OCI-M2 (cell line): ENCODE measurements around the gene CDH1.

ENCODE experiments used
- DNase-seq: peaks from one replicate; lab custom pipeline; 2025; ENCODE audit not compliant: unreplicated experiment; lab: John Stamatoyannopoulos, UW

Gene CDH1

DNA sequence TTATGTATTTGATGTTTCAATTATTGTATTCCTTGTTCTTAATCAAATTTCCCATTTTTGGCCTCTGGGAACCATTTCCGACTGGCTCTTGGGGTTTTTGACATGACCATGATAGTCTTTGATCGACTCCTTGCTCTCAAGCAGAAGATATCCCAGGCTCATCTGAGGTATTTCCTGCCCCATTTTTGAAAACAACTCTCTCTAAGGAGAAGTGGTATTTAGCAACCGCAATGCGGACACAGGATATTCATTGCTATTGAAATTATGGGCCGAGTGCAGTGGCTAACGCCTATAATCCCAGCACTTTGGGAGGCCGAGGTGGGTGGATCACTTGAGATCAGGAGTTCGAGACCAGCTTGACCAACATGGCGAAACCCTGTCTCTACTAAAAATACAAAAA lies 111.7 kb downstream of the CDH1 start:
- DNase-seq: no peak

DNA sequence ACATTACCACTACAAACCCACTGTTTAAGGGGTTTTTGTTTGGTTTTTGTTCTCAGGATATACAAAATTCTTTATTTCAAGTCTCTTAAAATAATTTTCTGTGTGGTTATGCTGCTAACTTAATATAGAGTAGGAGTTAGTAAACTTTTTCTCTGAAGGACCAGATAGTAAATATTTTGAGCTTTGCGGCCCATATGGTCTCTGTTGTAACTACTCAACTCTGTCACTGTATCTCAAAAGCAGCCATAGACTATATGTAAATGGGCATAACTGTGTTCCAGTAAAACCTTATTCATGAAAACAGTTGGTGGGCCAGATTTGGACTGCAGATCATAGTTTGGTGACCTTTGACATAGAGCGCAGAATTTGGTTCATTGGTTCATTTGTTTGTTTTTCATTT lies 113.4 kb downstream of the CDH1 start:
- DNase-seq: no peak

DNA sequence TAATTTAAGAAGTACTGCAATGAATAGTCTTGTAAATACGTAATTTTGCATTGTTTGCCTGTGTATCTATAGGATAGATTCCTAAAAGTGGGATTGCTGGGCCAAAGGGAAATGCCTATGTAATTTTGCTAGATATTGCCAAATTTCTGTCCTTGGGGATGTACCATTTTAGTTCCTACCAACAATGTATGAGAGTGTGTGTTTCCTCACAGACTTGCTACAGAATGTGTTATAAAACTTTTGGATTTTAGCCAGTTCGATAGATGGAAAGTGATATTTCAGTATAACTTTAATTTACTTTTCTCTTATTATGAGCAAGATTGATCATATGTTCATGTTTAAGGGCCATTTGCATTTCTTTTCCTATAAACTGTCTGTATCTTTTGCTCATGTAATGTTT lies 114.5 kb downstream of the CDH1 start:
- DNase-seq: no peak

DNA sequence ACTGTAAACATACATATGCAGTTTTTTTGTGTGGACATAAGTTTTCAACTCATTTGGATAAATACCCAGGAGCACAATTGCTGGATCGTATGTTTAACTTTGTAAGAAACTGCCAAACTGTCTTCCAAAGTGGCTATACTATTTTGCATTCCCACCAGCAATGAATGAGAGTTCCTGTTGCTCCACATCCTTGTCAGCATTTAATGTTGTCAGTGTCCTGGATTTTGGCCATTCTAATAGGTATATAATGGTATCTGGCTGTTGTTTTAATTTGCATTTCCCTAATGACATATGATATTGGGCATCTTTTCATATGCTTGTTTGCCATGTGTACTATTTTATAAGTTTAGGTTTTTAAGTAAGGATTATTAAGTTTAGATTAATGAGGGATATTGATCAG lies 120.4 kb downstream of the CDH1 start:
- DNase-seq: no peak

DNA sequence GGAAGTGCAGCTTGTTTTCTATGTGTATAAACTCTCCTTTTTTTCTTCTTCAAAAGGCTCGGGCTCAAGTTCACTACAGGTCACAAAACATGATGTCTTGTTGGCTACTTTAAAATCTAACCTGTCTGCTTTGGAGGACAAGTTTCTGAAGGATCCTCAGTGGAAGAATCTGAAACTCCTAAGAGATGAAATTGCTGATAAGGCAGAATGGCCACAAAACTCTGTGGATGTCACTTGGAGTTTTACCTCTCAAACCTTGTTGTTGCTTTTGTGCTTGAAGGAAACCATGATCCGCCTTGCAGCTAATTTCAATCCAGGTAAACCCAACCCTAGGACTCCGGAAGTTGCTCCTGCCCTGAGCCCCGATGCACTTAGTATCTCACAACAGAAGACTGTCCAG lies 122.7 kb downstream of the CDH1 start:
- no peak for DNase-seq

DNA sequence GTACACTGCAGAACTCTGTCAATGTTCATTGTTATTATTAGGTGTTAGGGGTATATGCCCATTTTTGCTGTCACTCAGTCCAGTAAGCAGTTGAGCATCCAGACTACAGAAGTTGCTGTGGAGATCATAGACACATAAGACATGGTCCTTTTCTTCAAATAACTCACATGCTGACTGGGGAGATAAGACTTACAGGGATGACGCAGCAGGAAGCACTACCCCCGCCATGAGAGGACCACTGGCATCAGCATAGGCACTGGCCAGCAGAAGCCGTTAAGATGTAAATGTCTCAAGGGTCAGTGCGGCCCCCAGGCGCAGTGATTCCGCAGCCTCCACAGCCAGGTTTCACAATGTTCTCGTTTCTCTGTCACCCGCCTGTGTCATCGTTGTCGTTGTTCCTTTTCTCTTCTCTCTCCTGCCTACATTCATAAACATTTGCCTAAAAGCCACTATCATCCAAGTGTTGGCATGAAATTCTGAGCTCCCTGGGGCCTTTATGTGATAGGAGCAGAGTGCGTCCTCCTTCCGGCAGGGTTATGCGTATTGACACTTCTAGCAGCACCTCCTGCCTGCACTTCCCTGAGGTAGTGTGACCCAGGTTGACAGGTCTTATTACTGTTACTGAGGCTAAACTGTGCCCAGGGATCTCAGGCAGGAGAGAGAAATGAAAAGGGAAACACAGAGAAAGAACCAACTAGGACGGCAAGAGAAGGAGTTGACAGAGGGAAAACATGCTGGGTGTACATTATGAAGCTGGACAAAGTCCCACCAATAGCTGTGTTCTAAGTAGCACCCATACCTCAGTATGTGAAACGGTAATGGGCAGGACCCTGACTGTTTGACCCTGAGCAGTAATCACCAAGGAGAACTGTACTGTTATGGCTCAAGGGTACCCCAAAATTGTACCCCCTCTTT lies 124.1 kb downstream of the CDH1 start:
- DNase-seq: no peak

DNA sequence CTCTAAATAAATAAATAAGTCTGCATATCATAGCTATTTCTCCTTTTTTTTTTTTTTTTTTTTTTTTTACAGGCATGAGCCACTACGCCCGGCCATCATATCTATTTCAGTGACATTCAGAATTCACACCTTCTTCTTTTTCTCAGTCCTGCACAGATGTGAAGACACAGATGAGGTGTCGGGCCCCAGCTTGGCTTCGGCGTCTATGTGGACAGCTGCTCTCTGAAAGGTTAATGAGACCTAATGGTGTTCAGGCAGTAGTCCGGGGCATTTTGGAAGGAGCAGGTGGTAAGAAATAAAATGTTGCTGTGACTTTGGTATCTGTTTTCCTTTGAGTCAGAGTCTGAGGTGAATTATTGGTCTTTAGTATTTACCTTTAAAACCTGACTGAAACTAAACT lies 129.8 kb downstream of the CDH1 start:
- no peak for DNase-seq

DNA sequence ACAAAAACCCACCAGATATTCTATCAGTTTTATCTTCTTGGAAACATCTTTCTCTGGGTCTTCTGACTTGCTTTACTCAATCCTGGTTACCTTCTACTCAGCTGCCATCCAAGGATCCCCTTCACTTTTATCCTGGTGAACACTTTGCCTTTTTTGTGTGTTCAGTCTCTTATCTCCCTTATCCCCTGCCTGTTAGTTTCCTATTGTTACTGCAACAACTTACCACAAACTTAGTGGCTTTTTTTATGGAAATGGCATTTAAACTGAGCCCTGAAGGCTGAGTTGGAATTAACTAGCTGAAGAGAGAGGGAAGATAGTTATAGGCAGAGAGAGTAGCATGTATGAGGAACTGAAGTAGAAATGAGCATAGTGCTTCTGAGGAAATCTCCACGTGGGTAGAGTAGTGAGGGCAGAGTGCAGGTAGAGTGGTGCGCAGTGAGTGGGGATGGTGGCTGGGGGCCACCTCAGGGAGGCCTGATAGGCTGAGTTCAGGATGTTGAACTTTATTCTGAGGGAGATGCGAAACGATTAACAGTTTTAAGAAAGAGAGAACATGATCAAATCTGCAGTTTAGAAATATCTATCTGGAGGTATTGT lies 132.5 kb downstream of the CDH1 start:
- no peak for DNase-seq

DNA sequence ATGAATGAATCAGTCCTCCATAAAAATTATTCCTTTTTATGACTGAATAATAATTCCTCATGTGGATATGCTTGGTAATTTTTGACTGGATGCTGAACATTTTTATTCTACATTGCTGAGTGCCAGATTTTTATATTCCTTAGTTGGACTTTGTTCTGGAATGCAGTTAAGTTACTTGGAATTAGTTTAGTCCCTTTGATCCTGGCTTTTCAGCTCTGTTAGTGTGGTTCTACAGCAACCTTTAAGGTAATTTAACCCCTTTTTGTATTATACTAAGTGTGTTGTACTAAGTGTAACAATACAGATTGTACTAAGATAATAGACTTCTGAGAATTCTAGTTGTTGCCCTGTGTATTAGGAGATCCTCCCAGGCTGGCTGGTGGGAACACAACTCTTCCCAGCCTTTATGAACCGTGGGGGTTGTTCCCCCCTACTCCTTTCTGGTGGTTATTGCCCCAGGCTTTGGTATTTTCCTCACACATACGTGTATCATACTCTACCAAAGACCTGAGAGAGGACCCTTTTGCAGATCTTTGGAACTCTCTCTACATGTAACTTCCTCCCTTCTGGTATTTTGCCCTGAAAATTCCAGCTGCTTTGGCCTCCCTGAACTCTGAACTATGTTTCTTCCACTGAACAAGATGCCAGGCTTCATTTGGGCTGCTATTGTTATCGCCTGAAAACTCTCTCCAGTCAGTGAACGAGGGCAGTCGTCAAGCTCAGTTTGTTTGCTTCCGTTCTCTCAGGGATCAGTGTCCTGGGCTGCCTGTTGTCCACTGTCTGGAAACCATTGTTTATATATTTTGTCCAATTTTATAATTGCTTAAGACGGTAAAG lies 136.8 kb downstream of the CDH1 start:
- no peak for DNase-seq

DNA sequence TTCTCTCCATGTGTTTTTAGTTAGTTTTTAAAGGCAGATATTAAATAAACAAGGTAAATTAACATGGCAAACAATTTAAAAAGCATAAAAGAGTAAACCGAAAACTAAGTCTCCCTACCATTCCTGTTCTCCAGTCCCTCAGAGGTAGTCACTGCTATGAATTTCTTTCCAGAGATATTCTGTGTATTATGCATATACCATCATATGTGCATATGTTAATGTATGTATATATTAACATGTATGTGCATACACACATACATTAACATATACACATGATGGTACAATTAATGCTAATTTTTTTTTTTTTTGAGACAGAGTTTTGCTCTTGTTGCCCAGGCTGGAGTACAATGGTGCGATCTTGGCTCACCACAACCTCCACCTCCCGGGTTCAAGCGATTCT lies 138.8 kb downstream of the CDH1 start:
- DNase-seq: no peak

DNA sequence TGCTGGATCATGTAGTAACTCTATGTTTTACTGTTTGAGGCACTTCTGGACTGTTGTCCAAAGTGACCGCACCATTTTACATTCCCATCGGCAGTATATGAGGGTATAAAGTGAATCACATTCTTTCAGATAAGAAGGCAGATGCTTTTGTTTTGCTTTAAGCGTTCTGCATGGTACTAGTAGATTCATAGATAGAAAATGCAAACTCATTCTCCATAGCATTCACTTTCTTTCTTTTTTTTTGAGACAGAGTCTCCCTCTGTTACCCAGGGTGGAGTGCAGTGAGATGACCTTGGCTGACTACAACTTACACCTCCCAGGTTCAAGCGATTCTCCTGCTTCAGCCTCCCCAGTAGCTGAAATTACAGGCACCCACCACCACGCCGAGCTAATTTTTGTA lies 146.6 kb downstream of the CDH1 start:
- DNase-seq: no peak

DNA sequence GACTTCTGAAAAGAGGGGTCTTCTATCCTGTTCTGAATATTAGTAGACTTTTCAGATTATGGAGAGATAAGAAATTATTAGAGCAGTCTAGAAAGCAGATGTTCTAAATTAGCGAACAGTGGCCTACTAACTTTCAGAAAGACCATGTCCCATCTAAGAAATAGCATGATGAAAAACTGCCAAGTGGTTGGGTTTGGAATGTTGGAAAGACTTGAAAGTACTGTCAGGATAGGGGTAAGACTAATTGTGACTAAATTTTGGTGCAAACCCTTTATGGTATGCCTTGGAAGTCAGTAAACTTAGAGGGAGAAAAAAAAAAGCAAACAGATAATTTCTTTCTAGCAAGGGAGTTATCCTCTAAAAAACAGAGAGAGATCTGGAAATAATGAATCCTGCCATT lies 147.3 kb downstream of the CDH1 start:
- DNase-seq: no peak
